HEK293 (cell line): ENCODE measurements around the gene PROSER2.

ENCODE experiments used
- CTCF ChIA-PET: fragments of 350-600 bp; formaldehyde crosslinking; extraction: SDS; loops from one replicate; lab custom pipeline; 2021; ENCODE audit warnings: antibody characterized with exemption; lab: Yijun Ruan, JAX
- POLR2A ChIA-PET: fragments of 300-600 bp; formaldehyde crosslinking; extraction: SDS; loops from one replicate; lab custom pipeline; 2020; ENCODE audit warnings: antibody characterized with exemption, inconsistent platforms; lab: Yijun Ruan, JAX
- H3K27ac ChIP-seq: fragments of 200-500 bp; sonication (Bioruptor generic); 2 replicates; pipeline ENCODE4 v1.5.1; 2014; ENCODE audit warnings: low read depth, low read length, control low read depth, inconsistent platforms; ENCODE audit errors: extremely low read depth
- H3K36me3 ChIP-seq, 2 experiments: fragments of 200-500 bp in 1 of 2; sonication (Bioruptor generic) in 1 of 2; 1 replicate in 1 of 2; 2 replicates in 1 of 2; pipeline ENCODE4 v1.5.1; 2014 to 2017; ENCODE audit warnings: inconsistent platforms in 2 of 2, low read length in 2 of 2; ENCODE audit not compliant: control insufficient read depth in 2 of 2, insufficient read depth in 1 of 2
- H3K4me1 ChIP-seq: fragments of 200-500 bp; sonication (Bioruptor generic); 2 replicates; pipeline ENCODE4 v1.5.1; 2014; ENCODE audit warnings: mild to moderate bottlenecking, low read length, inconsistent platforms; ENCODE audit not compliant: control insufficient read depth, insufficient read depth
- H3K4me3 ChIP-seq: 2 replicates; pipeline ENCODE4 v1.5.1; 2011; ENCODE audit warnings: low read depth, mild to moderate bottlenecking, control low read depth, low read length, moderate library complexity
- H3K9me3 ChIP-seq: fragments of 200-500 bp; sonication (Bioruptor generic); 2 replicates; pipeline ENCODE4 v1.5.1; 2014; ENCODE audit warnings: low read depth, low read length, inconsistent platforms; ENCODE audit not compliant: control insufficient read depth, insufficient read depth
- FEZF1 ChIP-seq: fragments of 450-650 bp; formaldehyde crosslinking; IDR thresholded peaks from 2 replicates; pipeline ENCODE4 v1.5.1; 2016; ENCODE audit warnings: missing biosample characterization, missing genetic modification characterization
- GLIS1 ChIP-seq: fragments of 450-650 bp; formaldehyde crosslinking; IDR thresholded peaks from 2 replicates; pipeline ENCODE4 v1.5.1; 2016; ENCODE audit warnings: missing biosample characterization, missing genetic modification characterization
- HOXA7 ChIP-seq: sonication (generic); formaldehyde crosslinking; IDR thresholded peaks from 2 replicates; pipeline ENCODE4 v1.8.1; 2022; ENCODE audit warnings: missing genetic modification reagents, borderline replicate concordance
- SCRT1 ChIP-seq: fragments of 450-650 bp; formaldehyde crosslinking; IDR thresholded peaks from 2 replicates; pipeline ENCODE4 v1.5.1; 2016; ENCODE audit warnings: missing biosample characterization, missing genetic modification characterization, borderline replicate concordance
- SCRT2 ChIP-seq: fragments of 450-650 bp; formaldehyde crosslinking; IDR thresholded peaks from 2 replicates; pipeline ENCODE4 v1.5.1; 2016; ENCODE audit warnings: missing biosample characterization, missing genetic modification characterization
- SETDB1 ChIP-seq: IDR thresholded peaks from one replicate; pipeline ENCODE4 v1.6.1; 2017; ENCODE audit warnings: mild to moderate bottlenecking, low read length, moderate library complexity, mixed read lengths; ENCODE audit not compliant: insufficient read length
- ZBTB21 ChIP-seq: fragments of 450-650 bp; formaldehyde crosslinking; IDR thresholded peaks from 2 replicates; pipeline ENCODE4 v1.5.1; 2017; ENCODE audit warnings: missing biosample characterization, missing genetic modification characterization
- ZNF274 ChIP-seq, 2 experiments: fragments of 200-500 bp in 1 of 2; fragments of 450-650 bp in 1 of 2; sonication (Bioruptor generic) in 1 of 2; formaldehyde crosslinking in 1 of 2; IDR thresholded peaks; 2 replicates each; pipeline versions ENCODE4 v1.5.1 to v1.6.1; 2014 to 2016; ENCODE audit warnings: borderline replicate concordance in 1 of 2, inconsistent platforms in 1 of 2, low read length in 1 of 2, missing biosample characterization in 1 of 2, missing genetic modification characterization in 1 of 2
- ZNF473 ChIP-seq: fragments of 450-650 bp; formaldehyde crosslinking; IDR thresholded peaks from 2 replicates; pipeline ENCODE4 v1.5.1; 2017; ENCODE audit warnings: missing biosample characterization, missing genetic modification characterization
- ZNF629 ChIP-seq: fragments of 450-650 bp; formaldehyde crosslinking; IDR thresholded peaks from 2 replicates; pipeline ENCODE4 v1.5.1; 2017; ENCODE audit warnings: missing biosample characterization, missing genetic modification characterization
- ZNF660 ChIP-seq: fragments of 450-650 bp; IDR thresholded peaks from 2 replicates; pipeline ENCODE4 v1.5.1; 2018; ENCODE audit warnings: missing biosample characterization, mild to moderate bottlenecking, missing genetic modification characterization
- ZNF76 ChIP-seq: fragments of 450-650 bp; formaldehyde crosslinking; IDR thresholded peaks from 2 replicates; pipeline ENCODE4; 2016; ENCODE audit warnings: low read depth, missing biosample characterization, missing genetic modification characterization, borderline replicate concordance
- TF ChIP-seq, protein P1 (sequence below): fragments of 450-650 bp; formaldehyde crosslinking; IDR thresholded peaks from 2 replicates; pipeline ENCODE4; 2016; ENCODE audit warnings: missing biosample characterization, missing genetic modification characterization
- TF ChIP-seq, protein P2 (sequence below): fragments of 450-650 bp; formaldehyde crosslinking; IDR thresholded peaks from 2 replicates; pipeline ENCODE4 v1.5.1; 2017; ENCODE audit warnings: missing biosample characterization, missing genetic modification characterization
- TF ChIP-seq, protein P3 (sequence below): fragments of 450-650 bp; formaldehyde crosslinking; IDR thresholded peaks from 2 replicates; pipeline ENCODE4 v1.5.1; 2017; ENCODE audit warnings: missing biosample characterization, mild to moderate bottlenecking, missing genetic modification characterization, moderate library complexity

Gene PROSER2

DNA sequence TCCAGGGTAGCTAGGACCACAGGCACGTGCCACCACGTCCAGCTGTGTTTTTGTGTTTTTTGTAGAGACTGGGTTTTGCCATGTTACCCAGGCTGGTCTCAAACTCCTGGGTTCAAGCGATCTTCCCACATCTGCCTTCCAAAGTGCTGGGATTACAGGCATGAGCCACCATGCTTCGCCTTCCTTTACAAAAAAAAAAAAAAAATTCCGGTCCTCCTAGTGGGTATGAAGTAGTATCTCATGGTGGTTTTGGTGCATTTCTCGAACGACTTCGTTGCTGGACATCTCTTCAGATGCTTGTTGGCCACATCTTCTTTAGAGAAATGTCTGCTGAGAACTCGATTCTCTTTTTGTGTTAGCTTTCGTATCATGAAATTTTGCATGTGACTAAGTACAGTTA is 3.9 kb downstream of the PROSER2 start:
- no peaks in the 10 kb centered on the region for H3K9me3 ChIP-seq
- peaks cover 33% of the 10 kb centered on the region for H3K4me1 ChIP-seq
- ChIA-PET POLR2A (no interaction called here), CTCF (interaction anchor here (0.6 to 0.7 kb wide), 4 partner anchors 33 to 393 kb away, joined by 3 to 4 read pairs (median 3); no protein-coding TSS in a partner anchor)
- no peak overlapping the region for H3K27ac ChIP-seq
- TF ChIP-seq ZNF660 = no peak
- TF ChIP-seq, protein P1, sequence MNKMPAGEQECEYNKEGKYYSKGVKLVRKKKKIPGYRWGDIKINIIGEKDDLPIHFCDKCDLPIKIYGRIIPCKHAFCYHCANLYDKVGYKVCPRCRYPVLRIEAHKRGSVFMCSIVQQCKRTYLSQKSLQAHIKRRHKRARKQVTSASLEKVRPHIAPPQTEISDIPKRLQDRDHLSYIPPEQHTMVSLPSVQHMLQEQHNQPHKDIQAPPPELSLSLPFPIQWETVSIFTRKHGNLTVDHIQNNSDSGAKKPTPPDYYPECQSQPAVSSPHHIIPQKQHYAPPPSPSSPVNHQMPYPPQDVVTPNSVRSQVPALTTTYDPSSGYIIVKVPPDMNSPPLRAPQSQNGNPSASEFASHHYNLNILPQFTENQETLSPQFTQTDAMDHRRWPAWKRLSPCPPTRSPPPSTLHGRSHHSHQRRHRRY (tag by site-specific recombination) = no peak
- no peak for TF ChIP-seq ZNF629 (tag by site-specific recombination)
- TF ChIP-seq GLIS1 = no peak
- TF ChIP-seq, protein P2, sequence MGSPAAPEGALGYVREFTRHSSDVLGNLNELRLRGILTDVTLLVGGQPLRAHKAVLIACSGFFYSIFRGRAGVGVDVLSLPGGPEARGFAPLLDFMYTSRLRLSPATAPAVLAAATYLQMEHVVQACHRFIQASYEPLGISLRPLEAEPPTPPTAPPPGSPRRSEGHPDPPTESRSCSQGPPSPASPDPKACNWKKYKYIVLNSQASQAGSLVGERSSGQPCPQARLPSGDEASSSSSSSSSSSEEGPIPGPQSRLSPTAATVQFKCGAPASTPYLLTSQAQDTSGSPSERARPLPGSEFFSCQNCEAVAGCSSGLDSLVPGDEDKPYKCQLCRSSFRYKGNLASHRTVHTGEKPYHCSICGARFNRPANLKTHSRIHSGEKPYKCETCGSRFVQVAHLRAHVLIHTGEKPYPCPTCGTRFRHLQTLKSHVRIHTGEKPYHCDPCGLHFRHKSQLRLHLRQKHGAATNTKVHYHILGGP (tag by site-specific recombination) = no peak
- no peak for TF ChIP-seq FEZF1 (tag by site-specific recombination)
- TF ChIP-seq, protein P3, sequence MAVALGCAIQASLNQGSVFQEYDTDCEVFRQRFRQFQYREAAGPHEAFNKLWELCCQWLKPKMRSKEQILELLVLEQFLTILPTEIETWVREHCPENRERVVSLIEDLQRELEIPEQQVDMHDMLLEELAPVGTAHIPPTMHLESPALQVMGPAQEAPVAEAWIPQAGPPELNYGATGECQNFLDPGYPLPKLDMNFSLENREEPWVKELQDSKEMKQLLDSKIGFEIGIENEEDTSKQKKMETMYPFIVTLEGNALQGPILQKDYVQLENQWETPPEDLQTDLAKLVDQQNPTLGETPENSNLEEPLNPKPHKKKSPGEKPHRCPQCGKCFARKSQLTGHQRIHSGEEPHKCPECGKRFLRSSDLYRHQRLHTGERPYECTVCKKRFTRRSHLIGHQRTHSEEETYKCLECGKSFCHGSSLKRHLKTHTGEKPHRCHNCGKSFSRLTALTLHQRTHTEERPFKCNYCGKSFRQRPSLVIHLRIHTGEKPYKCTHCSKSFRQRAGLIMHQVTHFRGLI (tag by site-specific recombination) = no peak
- no peak for TF ChIP-seq HOXA7 (CRISPR knock-in tag)
- TF ChIP-seq SETDB1 = no peak
- no peak overlapping the region for H3K4me3 ChIP-seq
- H3K36me3 ChIP-seq = no peaks in the 10 kb centered on the region

DNA sequence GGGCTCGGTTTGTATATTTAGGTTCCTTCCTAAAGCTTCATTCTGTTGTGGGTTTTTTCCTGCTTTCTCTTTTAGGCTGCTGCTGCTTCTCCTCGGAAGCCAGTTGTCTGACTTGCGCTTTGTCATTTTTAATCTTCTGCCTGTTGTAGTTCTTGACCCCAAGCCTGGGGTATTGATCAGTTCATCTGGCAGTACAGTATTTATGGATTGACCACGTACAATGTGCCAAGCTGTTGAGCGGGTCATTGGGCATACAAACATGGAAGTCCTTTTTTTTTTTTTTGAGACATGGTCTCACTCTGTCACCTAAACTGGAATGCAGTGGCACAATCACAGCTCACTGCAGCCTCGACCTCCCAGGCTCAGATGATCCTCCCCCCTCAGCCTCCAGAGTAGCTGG is 4.3 kb downstream of the PROSER2 start:
- Histone ChIP-seq H3K4me3 (no peak overlapping the region), H3K27ac (no peak overlapping the region), H3K36me3 (no peaks in the 10 kb centered on the region), H3K9me3 (no peaks in the 10 kb centered on the region), H3K4me1 (peaks cover 35% of the 10 kb centered on the region)
- ChIA-PET POLR2A (no interaction called here), CTCF (interaction anchor here (0.6 to 0.7 kb wide), 4 partner anchors 33 to 367 kb away, joined by 3 to 4 read pairs (median 3); no protein-coding TSS in a partner anchor)
- TF ChIP-seq ZNF76 (tag by site-specific recombination) (no peak), ZBTB21 (no peak)

DNA sequence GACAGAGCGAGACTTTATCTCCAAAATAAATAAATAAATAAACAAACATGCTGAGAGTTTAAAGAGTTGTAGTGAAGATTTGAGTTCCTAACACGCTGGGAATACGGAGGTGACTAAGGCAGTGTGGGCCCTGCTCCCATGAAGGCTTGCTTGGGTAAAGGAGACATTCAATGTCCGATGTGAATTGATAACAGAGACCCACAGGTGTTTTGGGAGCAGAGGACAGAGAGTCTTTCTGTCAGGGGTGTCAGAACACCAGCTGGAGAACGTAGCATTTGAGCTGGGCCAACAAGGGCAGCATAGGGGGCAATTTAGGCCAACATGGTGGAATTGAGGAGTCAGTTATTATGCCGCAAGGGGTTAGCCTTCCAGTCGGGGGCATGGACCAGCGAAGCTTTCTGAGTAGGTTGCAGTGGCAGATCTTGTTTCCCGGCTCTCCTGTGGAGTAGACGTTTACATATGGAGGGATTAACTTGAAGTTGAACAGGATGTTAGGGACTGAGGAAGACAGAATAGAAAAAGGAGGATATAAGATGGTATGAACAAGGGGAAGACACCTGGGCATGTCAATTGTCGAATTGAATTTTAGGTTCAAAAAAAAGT is 5.6 kb downstream of the PROSER2 start:
- Histone ChIP-seq H3K4me3 (no peak overlapping the region), H3K36me3 (no peaks in the 10 kb centered on the region; a peak in 1 of 3 replicates), H3K4me1 (peaks cover 35% of the 10 kb centered on the region), H3K27ac (no peak overlapping the region), H3K9me3 (no peaks in the 10 kb centered on the region)
- CTCF ChIA-PET = no interaction called here
- POLR2A ChIA-PET = no interaction called here
- peak; percentile 67 for TF ChIP-seq SCRT2 (tag by site-specific recombination)
- no peak for TF ChIP-seq ZNF274 (IDR thresholded peaks at IDR 0.05; ENCODE audit: low read length)
- no peak for TF ChIP-seq ZNF274 (tag by site-specific recombination; IDR thresholded peaks at IDR 0.05; ENCODE audit: borderline replicate concordance)
- no peak for TF ChIP-seq ZNF473 (tag by site-specific recombination)
- TF ChIP-seq SCRT1 (tag by site-specific recombination) = peak; percentile 75; the same call in 1 of the 2 replicates
